ENCODE data around the gene U2AF2. TPM values are rescaled to one million over a fixed set of nuclear protein-coding genes. Genes with fewer than 3 reads are reported as not detected.

The U2AF2 gene
- total RNA-seq, 1 donor from 2014 or later = 219 TPM

- DNase-seq (ENCODE audit: low spot score) = no peak
- peaks cover 25% of the 10 kb centered on the region for H3K4me1 Mint-ChIP-seq (ENCODE audit: unreplicated experiment)
- H3K4me3 Mint-ChIP-seq (ENCODE audit: unreplicated experiment) = peak overlapping the region; percentile 77
- TF ChIP-seq CTCF (IDR thresholded peaks at IDR 0.05; ENCODE audit: unreplicated experiment) = no peak
- H3K36me3 Mint-ChIP-seq (ENCODE audit: low read depth, unreplicated experiment) = peaks cover 23% of the 10 kb centered on the region
- H3K9me3 Mint-ChIP-seq (ENCODE audit: unreplicated experiment) = no peaks in the 10 kb centered on the region
- H3K27ac Mint-ChIP-seq (ENCODE audit: unreplicated experiment) = peak overlapping the region; percentile 24
- peaks cover 34% of the 10 kb centered on the region for H3K27me3 Mint-ChIP-seq (ENCODE audit: unreplicated experiment)
Measured at GRCh38 chr19:55645512-55645881, 9.3 kb upstream of the U2AF2 start.

GRCh38 chr19:55646889-55647731, 7.7 kb upstream of the U2AF2 start:
- Mint-ChIP-seq H3K36me3 (ENCODE audit: low read depth, unreplicated experiment) (peaks cover 19% of the 10 kb centered on the region), H3K4me3 (ENCODE audit: unreplicated experiment) (peak overlapping the region; percentile 87), H3K27ac (ENCODE audit: unreplicated experiment) (peak overlapping the region; percentile 30), H3K9me3 (ENCODE audit: unreplicated experiment) (no peaks in the 10 kb centered on the region), H3K27me3 (ENCODE audit: unreplicated experiment) (peaks cover 32% of the 10 kb centered on the region), H3K4me1 (ENCODE audit: unreplicated experiment) (peaks cover 19% of the 10 kb centered on the region)
- DNase-seq (ENCODE audit: low spot score) = no peak
- TF ChIP-seq CTCF (IDR thresholded peaks at IDR 0.05; ENCODE audit: unreplicated experiment) = no peak

GRCh38 chr19:55647732-55648584, 6.9 kb upstream of the U2AF2 start, which contains the start of gene CCDC106:
Gene CCDC106 (plus strand): TSS chr19:55648212. CDS start chr19:55649047, 835 bp downstream.
- Mint-ChIP-seq H3K36me3 (ENCODE audit: low read depth, unreplicated experiment) (peaks cover 17% of the 10 kb centered on the region), H3K4me3 (ENCODE audit: unreplicated experiment) (peak within 1 kb of the TSS; percentile 88), H3K4me1 (ENCODE audit: unreplicated experiment) (peaks cover 19% of the 10 kb centered on the region), H3K27me3 (ENCODE audit: unreplicated experiment) (peaks cover 31% of the 10 kb centered on the region), H3K27ac (ENCODE audit: unreplicated experiment) (peak within 1 kb of the TSS; percentile 30), H3K9me3 (ENCODE audit: unreplicated experiment) (no peaks in the 10 kb centered on the region)
- peak; percentile 62 for DNase-seq (ENCODE audit: low spot score)
- no peak for TF ChIP-seq CTCF (IDR thresholded peaks at IDR 0.05; ENCODE audit: unreplicated experiment)

- peaks cover 32% of the 10 kb centered on the region for H3K27me3 Mint-ChIP-seq (ENCODE audit: unreplicated experiment)
- no peaks in the 10 kb centered on the region for H3K9me3 Mint-ChIP-seq (ENCODE audit: unreplicated experiment)
- H3K36me3 Mint-ChIP-seq (ENCODE audit: low read depth, unreplicated experiment) = peaks cover 12% of the 10 kb centered on the region
- no peak overlapping the region for H3K27ac Mint-ChIP-seq (ENCODE audit: unreplicated experiment)
- peaks cover 15% of the 10 kb centered on the region for H3K4me1 Mint-ChIP-seq (ENCODE audit: unreplicated experiment)
- TF ChIP-seq CTCF (IDR thresholded peaks at IDR 0.05; ENCODE audit: unreplicated experiment) = no peak
- DNase-seq (ENCODE audit: low spot score) = no peak
- H3K4me3 Mint-ChIP-seq (ENCODE audit: unreplicated experiment) = peak overlapping the region; percentile 88
Measured at GRCh38 chr19:55648585-55649267, 6.1 kb upstream of the U2AF2 start.
